Fibroblast of skin of left quadriceps (primary cell): ENCODE data around the gene MYCBP.

Experiments used
- DNase-seq, 2 experiments: peaks; one replicate each; pipeline ENCODE4 v3.0.0-alpha.2; 2013; ENCODE audit warnings: low read depth in 2 of 2

The MYCBP gene

DNA sequence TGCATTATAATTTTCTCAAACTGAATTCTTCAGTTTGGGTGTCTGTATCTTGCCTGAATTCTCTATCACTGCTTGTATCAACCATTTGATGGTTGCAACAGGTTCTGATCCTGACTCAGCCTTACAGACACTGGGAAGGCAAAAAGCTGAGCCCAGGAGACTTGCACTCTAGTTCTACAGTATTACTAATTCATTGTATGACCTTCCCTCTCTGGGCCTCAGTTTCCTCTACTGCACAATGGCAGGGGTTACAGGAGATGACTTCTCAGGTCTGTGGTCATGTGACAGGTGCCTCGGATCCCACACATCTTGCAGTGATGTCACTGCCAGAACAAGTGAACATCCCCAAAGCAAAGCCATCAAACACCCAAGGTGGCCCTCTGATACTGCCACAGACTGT lies 52.3 kb downstream of the MYCBP start:
- no peak for DNase-seq

DNA sequence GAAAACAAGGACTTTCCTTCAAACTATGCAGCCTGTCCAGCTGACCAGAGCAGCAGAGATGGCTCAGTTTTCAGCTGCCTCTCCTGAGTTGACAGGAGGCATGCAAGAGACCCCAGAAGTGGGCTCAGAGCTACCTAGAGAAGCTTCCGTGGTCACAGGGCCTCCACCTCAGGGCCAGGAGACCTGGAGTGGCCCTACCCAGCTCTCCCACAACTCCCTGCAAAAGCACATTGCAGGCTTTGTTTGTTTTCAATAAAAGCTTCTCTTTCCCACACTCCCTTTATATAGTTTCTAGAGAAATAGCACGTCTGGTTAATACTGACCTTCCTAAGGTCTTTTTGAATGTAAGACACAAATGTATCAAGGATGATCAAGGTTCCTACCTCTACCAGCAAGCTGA lies 53.6 kb downstream of the MYCBP start:
- DNase-seq = no peak

DNA sequence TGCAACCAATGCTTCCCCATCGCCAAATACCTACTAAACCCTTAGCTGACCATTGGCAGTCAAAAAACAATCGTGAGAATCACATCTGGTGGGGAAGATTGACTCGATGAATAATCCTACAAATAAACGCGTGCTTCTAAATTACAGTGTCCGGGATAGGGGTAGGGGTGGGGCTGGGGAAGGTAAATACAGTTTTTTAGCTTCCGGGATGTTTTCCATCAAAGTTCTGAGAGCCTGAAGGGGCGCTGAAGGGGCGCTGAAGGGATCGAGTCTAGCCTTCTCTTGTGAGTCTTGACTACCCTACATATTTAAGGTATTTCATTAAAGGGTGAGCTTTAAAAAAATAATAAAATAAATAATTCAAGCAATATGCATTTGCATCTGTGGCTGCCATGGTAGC lies 54.1 kb downstream of the MYCBP start:
- DNase-seq = no peak

DNA sequence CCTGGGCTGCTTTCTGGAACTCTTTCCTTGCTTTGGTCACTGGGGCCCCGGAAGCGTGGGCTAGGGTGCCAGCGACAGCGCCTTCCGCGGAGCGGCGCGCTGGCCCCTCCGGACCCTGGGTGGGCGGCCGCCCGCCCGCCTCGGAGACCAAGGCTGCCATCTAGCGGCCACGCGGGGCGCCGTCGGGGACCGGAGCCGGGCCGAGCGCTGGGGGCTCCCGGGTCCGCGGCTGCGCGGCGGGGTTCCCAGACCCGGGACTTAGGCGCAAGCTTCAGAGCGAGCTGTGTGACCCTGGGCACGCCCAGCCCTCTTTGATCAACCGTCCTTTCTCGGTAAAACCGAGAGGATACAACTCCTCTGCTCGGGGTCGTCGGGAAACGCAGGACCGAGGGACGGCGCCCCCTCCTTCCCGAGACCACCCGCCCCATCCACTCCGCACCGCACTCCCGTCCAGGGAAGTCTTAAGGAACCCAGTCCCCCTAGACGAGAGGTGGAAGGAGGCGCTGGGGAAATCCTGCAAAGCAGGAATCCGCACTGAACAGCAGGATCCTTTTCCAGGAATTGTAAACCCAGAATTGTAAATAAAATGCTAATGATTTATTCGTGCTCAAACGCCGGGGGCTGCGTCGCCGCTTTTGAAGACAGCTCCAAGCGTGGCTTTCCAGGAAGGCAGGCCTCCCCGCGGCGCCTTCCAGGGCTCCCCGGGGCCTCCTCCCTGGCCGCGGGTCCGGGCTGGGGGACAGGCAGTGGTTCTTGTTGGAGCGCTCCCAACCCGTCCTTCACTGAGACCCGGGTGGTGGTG lies 54.8 kb downstream of the MYCBP start:
- DNase-seq = no peak

DNA sequence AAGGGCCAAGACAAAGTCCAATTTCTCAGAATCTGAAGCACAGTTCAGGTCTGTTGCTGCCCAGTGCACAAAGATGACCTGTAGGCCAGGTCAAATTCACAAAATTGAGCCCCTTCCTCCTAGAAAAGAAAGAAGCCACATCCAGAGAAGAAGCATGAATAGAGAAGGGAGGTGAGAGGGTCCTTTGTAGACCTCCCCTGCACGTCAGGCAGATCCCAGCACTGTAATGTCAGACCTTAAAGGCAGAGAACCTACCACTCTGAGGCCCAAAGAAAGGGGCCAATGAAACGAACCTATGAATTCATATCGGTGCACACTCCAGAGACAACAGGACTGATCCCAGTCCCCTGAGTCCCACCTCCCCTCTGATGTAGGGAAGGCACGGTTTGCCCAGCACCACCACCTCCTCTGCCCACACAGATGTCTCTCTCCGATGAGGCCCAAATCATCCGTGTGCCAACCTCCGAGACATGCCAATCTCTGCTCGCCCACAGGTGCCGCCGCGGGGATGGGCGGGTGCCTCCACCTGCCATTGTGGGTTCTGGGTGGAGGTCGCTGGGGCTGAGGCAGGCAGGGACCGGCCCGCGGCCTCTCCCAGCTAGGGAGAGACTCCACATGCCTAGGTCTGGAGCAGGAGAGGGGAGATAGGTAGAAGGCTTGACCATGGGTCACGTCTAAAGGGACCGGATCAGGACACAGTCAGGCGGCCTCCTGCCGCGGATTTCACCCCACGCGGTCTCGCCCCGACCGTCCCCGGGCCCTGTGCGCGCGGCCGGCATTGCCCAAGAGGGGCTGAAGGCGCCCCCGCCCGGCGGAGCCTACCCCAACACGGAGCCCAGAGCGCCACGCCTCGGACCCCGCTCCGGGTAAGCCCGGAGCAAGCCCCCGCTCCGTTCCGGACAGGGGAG lies 55.6 kb downstream of the MYCBP start:
- DNase-seq = no peak

DNA sequence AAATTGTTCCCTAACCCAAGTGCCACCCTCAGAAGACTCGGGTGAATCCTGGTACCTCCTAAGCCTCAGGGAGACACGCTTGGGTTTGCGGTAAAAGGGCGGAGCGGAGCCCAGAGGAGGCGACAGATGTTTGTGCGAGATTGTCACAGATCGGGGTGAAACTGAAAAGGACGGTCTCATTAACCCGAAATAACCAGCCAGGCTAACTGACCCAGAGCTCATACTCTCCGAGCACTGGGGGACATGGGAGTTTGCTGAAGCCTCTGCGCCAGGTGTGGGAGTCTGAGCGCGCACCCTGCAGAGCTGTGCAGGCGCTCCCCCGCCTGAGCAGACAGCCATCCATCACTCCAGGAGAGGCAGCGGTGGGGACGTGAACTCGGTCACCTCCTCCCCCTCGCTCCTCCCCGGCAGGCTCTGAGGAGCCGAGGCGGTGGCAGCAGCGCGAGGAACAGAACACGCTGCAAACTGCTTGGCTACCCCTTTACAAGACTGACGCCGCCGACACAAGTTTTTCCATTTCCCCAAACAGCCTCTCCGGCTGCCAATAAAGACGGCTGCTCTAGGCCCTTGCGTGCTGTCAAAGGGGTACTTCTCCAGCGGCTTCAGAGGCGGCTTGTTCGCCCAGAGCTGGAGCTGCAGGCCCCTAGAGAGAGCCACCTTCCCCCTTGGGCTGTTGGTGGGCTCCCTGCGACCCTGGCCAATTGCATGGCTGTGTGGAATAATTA lies 57.1 kb downstream of the MYCBP start:
- no peak for DNase-seq

DNA sequence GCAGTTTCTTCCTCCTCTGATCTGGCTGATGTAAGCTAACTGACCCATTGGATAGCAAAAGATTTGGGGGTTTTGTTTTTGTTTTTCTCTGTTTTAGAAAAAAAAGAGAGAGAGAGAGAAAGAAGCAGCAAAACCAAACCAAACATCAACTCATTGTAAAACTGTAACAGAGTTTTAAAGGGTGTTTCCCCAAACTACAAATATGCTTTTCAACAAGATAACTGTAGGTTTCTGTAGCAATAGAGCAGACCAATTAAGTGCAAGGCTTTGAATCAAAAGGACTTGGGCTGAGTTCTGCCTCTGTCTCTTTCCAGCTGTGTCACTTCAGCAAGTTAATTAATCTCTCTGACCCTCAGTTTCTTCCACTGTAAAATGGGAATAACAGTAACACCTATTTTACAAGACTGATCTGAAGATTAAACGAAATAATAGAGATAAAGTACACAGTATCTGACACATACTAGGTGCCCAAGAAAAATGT lies 58.1 kb downstream of the MYCBP start:
- DNase-seq = no peak

DNA sequence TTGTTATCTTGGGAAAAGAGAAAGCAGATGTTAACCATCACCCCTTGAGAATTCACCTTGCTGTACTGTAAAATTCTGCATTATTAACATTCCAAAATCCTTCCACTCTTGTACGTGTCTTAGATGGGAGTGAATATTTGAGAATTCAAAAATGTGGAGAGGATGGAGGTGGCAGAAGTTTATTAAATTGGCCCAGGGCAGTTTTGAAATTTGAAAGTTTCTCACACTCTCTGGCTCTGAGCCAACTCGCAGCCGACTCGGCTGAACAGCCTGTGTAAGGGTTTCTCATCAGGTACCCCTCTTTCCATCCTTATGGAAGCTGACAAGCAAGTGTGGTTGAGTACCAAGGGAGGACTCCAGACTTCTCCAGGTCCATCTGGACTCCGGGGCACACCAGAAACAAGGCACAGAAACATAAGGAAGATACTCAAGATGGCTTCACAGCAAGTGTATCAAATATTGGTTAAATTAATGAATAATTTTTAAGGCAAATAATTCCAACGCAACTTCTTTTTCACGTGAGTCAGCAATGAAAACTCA lies 58.6 kb downstream of the MYCBP start:
- DNase-seq = no peak

DNA sequence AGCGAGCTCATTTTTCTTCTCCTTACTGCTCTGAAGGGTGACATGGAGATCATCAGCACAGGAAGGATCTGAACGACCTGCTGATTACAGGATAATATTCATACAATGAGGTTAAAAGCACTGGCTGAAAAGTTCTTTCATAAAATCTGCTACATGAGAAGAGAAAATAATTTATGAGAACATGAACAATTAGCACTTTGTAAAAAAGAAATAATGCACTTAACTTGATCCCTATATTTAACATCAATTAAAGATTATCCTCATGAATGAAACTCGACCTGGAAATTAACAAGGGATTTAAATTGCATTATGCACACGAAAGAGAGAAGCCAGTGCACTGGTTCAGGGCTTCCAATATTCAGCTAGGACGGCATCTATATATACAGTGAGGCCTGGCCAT lies 60.2 kb downstream of the MYCBP start:
- no peak for DNase-seq
